GM12878 (cell line): ENCODE measurements around the gene PRDM15. TPM values are rescaled to one million over a fixed set of nuclear protein-coding genes. Genes with fewer than 3 reads are reported as not detected.

Experiments used
- ATAC-seq: fragments of 200-7000 bp; cut with Tn5 transposase; 3 replicates; pipeline ENCODE4 v1.9.1; 2020; ENCODE audit warnings: mild to moderate bottlenecking, moderate library complexity
- BruUV-seq: library from RNA; stranded (reverse); fragments of 400-500 nt; replicated peaks from 2 replicates; lab custom pipeline; 2021; lab: Mats Ljungman, UMichigan
- CTCF ChIA-PET: fragments of 300-600 bp; sonication (Branson Sonifier 250); formaldehyde crosslinking; extraction: SDS; loops from one replicate; lab custom pipeline; 2021; ENCODE audit warnings: inconsistent platforms; lab: Yijun Ruan, JAX
- POLR2A ChIA-PET: fragments of 350-600 bp; formaldehyde crosslinking; extraction: SDS; loops from one replicate; lab custom pipeline; 2021; ENCODE audit warnings: inconsistent platforms; lab: Charles Lee
- RAD21 ChIA-PET: fragments of 300-600 bp; sonication (Branson Sonifier 250); formaldehyde crosslinking; loops from one replicate; lab custom pipeline; 2023; ENCODE audit warnings: antibody characterized with exemption; ENCODE audit not compliant: unreplicated experiment; lab: Charles Lee
- SMC1A ChIA-PET: fragments of 300-600 bp; sonication (Branson Sonifier 250); formaldehyde crosslinking; loops from one replicate; lab custom pipeline; 2023; ENCODE audit not compliant: unreplicated experiment, uncharacterized antibody; lab: Charles Lee
- DNase-seq: peaks from one replicate; pipeline ENCODE4 v3.0.0-alpha.2; 2011; ENCODE audit warnings: low read depth, low spot score
- FAIRE-seq: peaks from 3 replicates; lab custom pipeline; 2011; peaks lifted over from hg19 to GRCh38; lab: Jason Lieb, UNC
- H2AFZ ChIP-seq: 2 replicates; pipeline ENCODE4 v1.6.0; 2011; ENCODE audit warnings: low read depth, low read length, control low read depth; ENCODE audit not compliant: control insufficient read depth
- H3K27ac ChIP-seq: 2 replicates; pipeline ENCODE4 v1.5.1; 2011; ENCODE audit warnings: control low read depth; ENCODE audit not compliant: control insufficient read depth, insufficient read depth
- H3K27me3 ChIP-seq, 2 experiments: replicated peaks in 1 of 2; 2 replicates each; pipeline versions ENCODE4 v1.6.0 to v1.6.1; 2011; ENCODE audit warnings: low read length in 1 of 2; ENCODE audit not compliant: control insufficient read depth in 2 of 2, insufficient read depth in 2 of 2
- H3K36me3 ChIP-seq, 2 experiments: 2 replicates each; pipeline ENCODE4 v1.5.1; 2011; ENCODE audit warnings: low read length in 1 of 2; ENCODE audit not compliant: control insufficient read depth in 2 of 2, insufficient read depth in 2 of 2
- H3K4me1 ChIP-seq: 2 replicates; pipeline ENCODE4 v1.6.1; 2011; ENCODE audit warnings: mild to moderate bottlenecking, low read length, moderate library complexity, mixed read lengths; ENCODE audit not compliant: control insufficient read depth, insufficient read depth
- H3K4me2 ChIP-seq: 2 replicates; pipeline ENCODE4 v1.6.0; 2011; ENCODE audit warnings: control low read depth; ENCODE audit not compliant: control insufficient read depth, insufficient read depth
- H3K4me3 ChIP-seq: fragments of 200-600 bp; sonication (generic); 2 replicates; pipeline ENCODE4 v1.5.1; 2016
- H3K79me2 ChIP-seq: 2 replicates; pipeline ENCODE4 v1.6.0; 2011; ENCODE audit warnings: low read length; ENCODE audit not compliant: control insufficient read depth, insufficient read depth
- H3K9ac ChIP-seq: 2 replicates; pipeline ENCODE4 v1.8.0; 2011; ENCODE audit warnings: low read length, control low read depth, mixed read lengths; ENCODE audit not compliant: control insufficient read depth, insufficient read depth
- H3K9me3 ChIP-seq: replicated peaks from 3 replicates; pipeline ENCODE4 v1.5.1; 2011; ENCODE audit warnings: mild to moderate bottlenecking, low read length; ENCODE audit not compliant: control insufficient read depth, insufficient read depth
- H4K20me1 ChIP-seq: 2 replicates; pipeline ENCODE4 v1.6.0; 2011; ENCODE audit not compliant: control insufficient read depth, insufficient read depth
- BACH1 ChIP-seq: fragments of 450-650 bp; IDR thresholded peaks from 2 replicates; pipeline ENCODE4 v1.6.1; 2017; ENCODE audit warnings: mild to moderate bottlenecking, borderline replicate concordance
- HCFC1 ChIP-seq: fragments of 150-350 bp; IDR thresholded peaks from 2 replicates; pipeline ENCODE4 v1.6.1; 2014; ENCODE audit warnings: low read length
- KLF5 ChIP-seq: fragments of 450-650 bp; IDR thresholded peaks from 2 replicates; pipeline ENCODE4 v1.6.1; 2014; ENCODE audit warnings: mild to moderate bottlenecking; ENCODE audit not compliant: partially characterized antibody
- RB1 ChIP-seq: fragments of 450-650 bp; formaldehyde crosslinking; IDR thresholded peaks from 2 replicates; pipeline ENCODE4 v1.6.1; 2017; ENCODE audit warnings: mild to moderate bottlenecking, borderline replicate concordance
- WGBS: methylation state at CpG from one replicate; pipeline ENCODE4 v1.1.6; 2016; ENCODE audit warnings: low lambda C conversion rate; ENCODE audit not compliant: insufficient replicate concordance, insufficient coverage; ENCODE audit errors: missing lambda C conversion rate; 5-methylcytosine and 5-hydroxymethylcytosine counted together
- in situ Hi-C: fragments of 300-500 bp; cut with MboI; formaldehyde crosslinking; loops from 9 replicates; pipeline ENCODE4 v1.14.3; 2018; ENCODE audit warnings: mixed read lengths
- intact Hi-C: fragments of 100-400 bp; cut with micrococcal nuclease; formaldehyde crosslinking; loops from one replicate; pipeline ENCODE4 v1.14.2; 2022; ENCODE audit not compliant: unreplicated experiment
- polyA plus RNA-seq, 11 experiments: library from polyadenylated mRNA; depleted of rRNA in 4 of 11; unstranded in 6 of 11; stranded (reverse) in 5 of 11; fragments of >200 nt; fragmentation: Nextera tagmentation in 4 of 11; fragmentation: Illumina TruSeq in 1 of 11; extraction: Ambion mirVana in 4 of 11; extraction: Trizol in 1 of 11; gene quantifications; 1 replicate in 1 of 11; 2 replicates in 10 of 11; pipeline versions ENCODE4 v1.2.1 to v1.2.3, GENCODE V29; 2011 to 2016; ENCODE audit warnings: inconsistent platforms in 2 of 11, missing spikeins in 2 of 11, low read depth in 1 of 11
- total RNA-seq, 4 experiments: library from RNA; depleted of rRNA in 3 of 4; stranded (reverse); fragments of >200 nt in 3 of 4; fragmentation: Illumina TruSeq in 1 of 4; extraction: Trizol in 1 of 4; gene quantifications; 2 replicates each; pipeline versions ENCODE4 v1.2.1 to v1.2.3, GENCODE V29; 2013 to 2021
- TF ChIP-seq, protein P1 (sequence below): IDR thresholded peaks from 2 replicates; pipeline ENCODE4 v1.6.1; 2012; ENCODE audit warnings: improper control_type of control experiment, low read depth, low read length; ENCODE audit not compliant: insufficient replicate concordance
- TF ChIP-seq, protein P2 (sequence below): IDR thresholded peaks from 2 replicates; pipeline ENCODE4 v1.6.1; 2011; ENCODE audit warnings: borderline replicate concordance, low read depth, mild to moderate bottlenecking, moderate library complexity, low read length; ENCODE audit not compliant: insufficient read depth, poor library complexity, severe bottlenecking

The PRDM15 gene
- total and polyA plus RNA-seq, 10 of the 15 experiments (the other 5 are each of a cell fraction or from before 2014, with no cell fraction given): 2.2 to 16.0 (median 8.6) TPM

DNA sequence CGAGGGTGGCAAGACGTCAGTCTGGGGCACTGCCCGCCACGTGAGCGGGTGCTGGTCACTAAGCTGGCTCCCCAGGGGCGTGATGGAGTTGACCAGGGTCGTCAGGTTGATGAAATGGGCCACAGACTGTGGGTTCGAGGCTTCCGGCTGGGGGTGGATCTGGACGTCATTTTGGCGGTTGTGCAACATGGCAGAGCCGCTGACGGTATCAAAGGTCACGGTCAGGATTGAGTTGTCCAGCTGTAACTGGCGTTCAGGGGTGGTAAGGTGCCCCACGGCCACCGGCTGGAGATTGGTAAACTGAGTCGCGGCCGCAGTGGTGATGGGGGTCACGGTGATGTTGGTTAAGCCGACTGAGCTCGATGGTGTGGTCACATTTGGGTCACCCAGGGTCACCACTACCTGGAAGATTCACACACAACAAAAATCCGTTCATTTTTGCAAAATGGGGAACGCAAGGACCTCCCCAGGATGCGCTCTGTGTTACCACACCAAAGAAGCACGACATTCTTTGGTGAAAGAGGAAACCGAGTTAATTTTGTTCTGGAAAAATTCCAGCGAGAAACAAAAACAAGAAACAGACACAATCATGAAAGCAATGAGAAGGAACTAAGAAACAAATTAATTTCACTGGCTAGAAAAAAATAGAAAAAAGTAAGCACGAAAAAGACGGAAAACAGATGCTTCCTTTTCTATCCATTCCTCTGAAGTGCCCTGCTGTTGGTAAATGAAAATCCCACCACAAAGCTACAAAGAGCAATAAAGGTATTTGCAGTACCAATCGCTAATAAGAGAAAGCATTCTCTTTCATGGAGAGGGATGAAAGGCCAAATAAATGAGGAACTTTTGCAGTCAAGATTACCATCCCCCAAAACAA is 77.6 kb downstream of the PRDM15 start:
- ChIA-PET CTCF (no interaction called here), POLR2A (interaction anchor here (0.5 kb wide), 1 partner anchor 484 kb away, joined by 3 read pairs; no protein-coding TSS in a partner anchor), RAD21 (no interaction called here), SMC1A (interaction anchor here (1.1 kb wide), 1 partner anchor 185 kb away, joined by 3 read pairs; no protein-coding TSS in a partner anchor)
- H3K9ac ChIP-seq: no peak overlapping the region
- no peak for FAIRE-seq
- in situ Hi-C loops (no loop called here), intact Hi-C loops (no loop called here)
- H3K4me2 ChIP-seq: no peak overlapping the region
- no peak overlapping the region for H3K27ac ChIP-seq
- no peaks in the 10 kb centered on the region for H3K4me1 ChIP-seq
- no TSS peak for BruUV-seq
- no peak overlapping the region for H3K4me3 ChIP-seq
- H3K27me3 ChIP-seq: no peaks in the 10 kb centered on the region
- no peak for ATAC-seq
- no peaks in the 10 kb centered on the region for H3K9me3 ChIP-seq
- WGBS: 96% methylated on average over 32 of the region's 32 CpGs
- peaks cover 20 to 40% of the 10 kb centered on the region in 2 experiments for H3K36me3 ChIP-seq
- no peaks in the 10 kb centered on the region for H4K20me1 ChIP-seq
- no peak overlapping the region for H2AFZ ChIP-seq
- H3K79me2 ChIP-seq: no peaks in the 10 kb centered on the region
- TF ChIP-seq BACH1 (no peak), RB1 (no peak), KLF5 (no peak)
- no peak for DNase-seq

DNA sequence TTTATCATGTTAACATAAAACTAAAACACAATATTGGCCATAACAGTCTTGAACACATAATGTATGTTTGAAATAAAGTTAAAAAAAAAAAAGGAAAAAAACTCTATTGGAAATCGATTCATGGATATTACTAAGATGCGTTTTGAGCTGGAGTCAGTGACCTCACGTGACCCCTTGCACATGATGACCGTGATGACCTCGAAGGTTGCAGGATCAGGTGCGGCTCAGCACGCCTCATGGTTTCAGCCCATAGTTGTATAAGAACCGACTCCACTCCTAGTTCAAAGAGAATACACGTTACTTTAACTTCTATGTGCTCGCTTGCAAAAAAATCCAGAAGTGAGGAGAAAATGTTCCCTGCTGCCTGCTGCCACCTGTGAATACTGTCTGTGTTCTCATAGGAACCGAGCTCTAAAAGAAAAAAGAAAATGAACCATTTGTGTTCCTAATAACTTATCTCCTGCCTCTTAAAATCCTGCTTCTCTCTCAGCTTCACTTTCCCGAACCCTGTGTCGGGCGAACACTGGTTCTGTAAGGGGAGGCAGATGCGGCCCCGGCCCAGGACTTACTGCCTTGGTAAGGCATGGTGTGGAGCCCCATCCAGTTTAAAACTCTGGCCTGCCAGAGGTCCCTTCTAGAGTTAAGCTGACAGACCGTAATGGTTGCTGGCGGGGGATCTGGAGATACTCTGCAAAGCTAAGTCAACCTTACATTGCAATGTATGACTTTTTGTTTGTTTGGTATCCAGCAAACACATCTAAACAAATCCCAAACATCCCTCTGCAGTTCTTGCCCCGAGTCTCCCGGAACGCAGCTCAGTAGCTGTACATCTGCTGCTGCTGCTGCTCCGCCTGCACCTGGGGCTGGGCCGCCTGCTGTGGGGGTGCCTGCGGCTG is 78.5 kb downstream of the PRDM15 start:
- FAIRE-seq: no peak
- Histone ChIP-seq H2AFZ (no peak overlapping the region), H3K27ac (no peak overlapping the region), H3K36me3 (peaks cover 20 to 40% of the 10 kb centered on the region in 2 experiments), H3K9me3 (no peaks in the 10 kb centered on the region), H3K4me3 (no peak overlapping the region), H3K9ac (no peak overlapping the region), H3K79me2 (no peaks in the 10 kb centered on the region), H4K20me1 (no peaks in the 10 kb centered on the region), H3K4me2 (no peak overlapping the region), H3K27me3 (no peaks in the 10 kb centered on the region), H3K4me1 (no peaks in the 10 kb centered on the region)
- in situ Hi-C loops (no loop called here), intact Hi-C loops (no loop called here)
- no peak for ATAC-seq
- no TSS peak for BruUV-seq
- POLR2A ChIA-PET: no interaction called here
- RAD21 ChIA-PET: no interaction called here
- SMC1A ChIA-PET: interaction anchor here (0.6 to 1.1 kb wide), 3 partner anchors 184 to 530 kb away, joined by 3 read pairs; no protein-coding TSS in a partner anchor
- no peak for DNase-seq
- CTCF ChIA-PET: no interaction called here
- 90% methylated on average over 24 of the region's 24 CpGs for WGBS
- TF ChIP-seq, protein P1, sequence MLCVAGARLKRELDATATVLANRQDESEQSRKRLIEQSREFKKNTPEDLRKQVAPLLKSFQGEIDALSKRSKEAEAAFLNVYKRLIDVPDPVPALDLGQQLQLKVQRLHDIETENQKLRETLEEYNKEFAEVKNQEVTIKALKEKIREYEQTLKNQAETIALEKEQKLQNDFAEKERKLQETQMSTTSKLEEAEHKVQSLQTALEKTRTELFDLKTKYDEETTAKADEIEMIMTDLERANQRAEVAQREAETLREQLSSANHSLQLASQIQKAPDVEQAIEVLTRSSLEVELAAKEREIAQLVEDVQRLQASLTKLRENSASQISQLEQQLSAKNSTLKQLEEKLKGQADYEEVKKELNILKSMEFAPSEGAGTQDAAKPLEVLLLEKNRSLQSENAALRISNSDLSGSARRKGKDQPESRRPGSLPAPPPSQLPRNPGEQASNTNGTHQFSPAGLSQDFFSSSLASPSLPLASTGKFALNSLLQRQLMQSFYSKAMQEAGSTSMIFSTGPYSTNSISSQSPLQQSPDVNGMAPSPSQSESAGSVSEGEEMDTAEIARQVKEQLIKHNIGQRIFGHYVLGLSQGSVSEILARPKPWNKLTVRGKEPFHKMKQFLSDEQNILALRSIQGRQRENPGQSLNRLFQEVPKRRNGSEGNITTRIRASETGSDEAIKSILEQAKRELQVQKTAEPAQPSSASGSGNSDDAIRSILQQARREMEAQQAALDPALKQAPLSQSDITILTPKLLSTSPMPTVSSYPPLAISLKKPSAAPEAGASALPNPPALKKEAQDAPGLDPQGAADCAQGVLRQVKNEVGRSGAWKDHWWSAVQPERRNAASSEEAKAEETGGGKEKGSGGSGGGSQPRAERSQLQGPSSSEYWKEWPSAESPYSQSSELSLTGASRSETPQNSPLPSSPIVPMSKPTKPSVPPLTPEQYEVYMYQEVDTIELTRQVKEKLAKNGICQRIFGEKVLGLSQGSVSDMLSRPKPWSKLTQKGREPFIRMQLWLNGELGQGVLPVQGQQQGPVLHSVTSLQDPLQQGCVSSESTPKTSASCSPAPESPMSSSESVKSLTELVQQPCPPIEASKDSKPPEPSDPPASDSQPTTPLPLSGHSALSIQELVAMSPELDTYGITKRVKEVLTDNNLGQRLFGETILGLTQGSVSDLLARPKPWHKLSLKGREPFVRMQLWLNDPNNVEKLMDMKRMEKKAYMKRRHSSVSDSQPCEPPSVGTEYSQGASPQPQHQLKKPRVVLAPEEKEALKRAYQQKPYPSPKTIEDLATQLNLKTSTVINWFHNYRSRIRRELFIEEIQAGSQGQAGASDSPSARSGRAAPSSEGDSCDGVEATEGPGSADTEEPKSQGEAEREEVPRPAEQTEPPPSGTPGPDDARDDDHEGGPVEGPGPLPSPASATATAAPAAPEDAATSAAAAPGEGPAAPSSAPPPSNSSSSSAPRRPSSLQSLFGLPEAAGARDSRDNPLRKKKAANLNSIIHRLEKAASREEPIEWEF: no peak
- TF ChIP-seq, protein P2, sequence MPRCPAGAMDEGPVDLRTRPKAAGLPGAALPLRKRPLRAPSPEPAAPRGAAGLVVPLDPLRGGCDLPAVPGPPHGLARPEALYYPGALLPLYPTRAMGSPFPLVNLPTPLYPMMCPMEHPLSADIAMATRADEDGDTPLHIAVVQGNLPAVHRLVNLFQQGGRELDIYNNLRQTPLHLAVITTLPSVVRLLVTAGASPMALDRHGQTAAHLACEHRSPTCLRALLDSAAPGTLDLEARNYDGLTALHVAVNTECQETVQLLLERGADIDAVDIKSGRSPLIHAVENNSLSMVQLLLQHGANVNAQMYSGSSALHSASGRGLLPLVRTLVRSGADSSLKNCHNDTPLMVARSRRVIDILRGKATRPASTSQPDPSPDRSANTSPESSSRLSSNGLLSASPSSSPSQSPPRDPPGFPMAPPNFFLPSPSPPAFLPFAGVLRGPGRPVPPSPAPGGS: peak; percentile 87
- TF ChIP-seq HCFC1: no peak
